Stimulated activated naive CD8-positive, alpha-beta T cell treated with anti-CD3 and anti-CD28 coated beads, Interleukin-15, Interleukin-2, amounts not matched to agents 100 ng/mL and 50 ng/mL, for 24 hours (primary cell): Measurements from ENCODE around the gene MSN.
"Not testable (repeated sequence)": the region's sequence is repeated elsewhere in the genome, so short reads cannot be mapped to it uniquely, and the experiment has no call there.

Experiments used
- H3K27ac Mint-ChIP-seq: one replicate; pipeline ENCODE4 v1.8.0; 2021; ENCODE audit warnings: mild to moderate bottlenecking, mixed read lengths
- H3K27me3 Mint-ChIP-seq: one replicate; pipeline ENCODE4 v1.8.0; 2021; ENCODE audit warnings: mixed read lengths
- H3K36me3 Mint-ChIP-seq: one replicate; pipeline ENCODE4 v1.8.0; 2021; ENCODE audit warnings: low read depth, mixed read lengths
- H3K4me1 Mint-ChIP-seq: one replicate; pipeline ENCODE4 v1.8.0; 2021; ENCODE audit warnings: low read depth, mixed read lengths
- H3K4me3 Mint-ChIP-seq: one replicate; pipeline ENCODE4 v1.8.0; 2021; ENCODE audit warnings: mild to moderate bottlenecking, mixed read lengths
- H3K9me3 Mint-ChIP-seq: one replicate; pipeline ENCODE4 v1.8.0; 2021; ENCODE audit warnings: mixed read lengths

Gene MSN

DNA sequence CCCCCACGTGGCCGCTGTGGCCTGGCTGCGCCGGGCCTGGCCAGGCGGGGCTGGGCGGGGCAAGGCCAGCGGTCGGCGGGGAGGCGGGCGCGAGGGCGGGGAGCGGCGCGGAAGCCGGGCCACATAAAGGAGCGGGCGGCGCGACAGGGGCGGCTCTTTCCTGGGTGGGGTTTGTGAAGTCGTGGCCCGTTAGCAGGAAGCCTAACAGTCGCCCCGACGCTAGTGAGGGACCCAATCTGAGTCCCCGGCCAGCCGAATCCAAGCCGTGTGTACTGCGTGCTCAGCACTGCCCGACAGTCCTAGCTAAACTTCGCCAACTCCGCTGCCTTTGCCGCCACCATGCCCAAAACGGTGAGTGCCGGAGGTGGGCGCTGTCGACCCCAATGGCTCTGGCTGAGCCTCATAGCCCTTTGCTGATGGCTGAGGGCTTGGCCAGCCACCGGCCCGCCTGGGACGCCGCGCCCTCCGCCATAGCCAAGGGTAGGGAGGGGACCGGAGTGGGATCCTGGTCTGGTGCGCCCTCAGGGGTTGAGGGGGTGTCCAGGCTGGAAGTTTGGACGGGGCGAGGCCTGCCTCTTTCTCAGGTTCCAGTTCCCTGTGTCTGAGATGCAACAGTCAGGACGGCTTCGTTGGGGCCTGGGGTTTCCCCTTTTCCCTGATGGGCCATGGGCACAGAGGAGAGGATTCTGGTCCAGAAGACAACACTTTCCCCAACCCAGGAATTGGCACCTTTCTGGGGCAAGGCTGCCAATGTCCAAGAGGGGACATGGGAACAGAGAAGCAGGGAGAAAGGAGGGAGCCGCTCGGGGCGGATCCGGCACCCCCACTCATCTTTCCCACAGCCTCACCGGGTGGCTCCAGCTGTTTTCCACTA is at the start of gene MSN:
Gene MSN, plus strand, starts transcription at position 152 of the 874 bp plus-strand sequence. Its CDS starts 188 bp downstream, at position 340.
- Mint-ChIP-seq H3K4me1 (peaks cover 38% of the 10 kb centered on the region), H3K9me3 (no peaks in the 10 kb centered on the region), H3K27ac (peak within 1 kb of the TSS; percentile 95), H3K4me3 (peak within 1 kb of the TSS; percentile 94), H3K27me3 (no peaks in the 10 kb centered on the region), H3K36me3 (peaks cover 44% of the 10 kb centered on the region)

DNA sequence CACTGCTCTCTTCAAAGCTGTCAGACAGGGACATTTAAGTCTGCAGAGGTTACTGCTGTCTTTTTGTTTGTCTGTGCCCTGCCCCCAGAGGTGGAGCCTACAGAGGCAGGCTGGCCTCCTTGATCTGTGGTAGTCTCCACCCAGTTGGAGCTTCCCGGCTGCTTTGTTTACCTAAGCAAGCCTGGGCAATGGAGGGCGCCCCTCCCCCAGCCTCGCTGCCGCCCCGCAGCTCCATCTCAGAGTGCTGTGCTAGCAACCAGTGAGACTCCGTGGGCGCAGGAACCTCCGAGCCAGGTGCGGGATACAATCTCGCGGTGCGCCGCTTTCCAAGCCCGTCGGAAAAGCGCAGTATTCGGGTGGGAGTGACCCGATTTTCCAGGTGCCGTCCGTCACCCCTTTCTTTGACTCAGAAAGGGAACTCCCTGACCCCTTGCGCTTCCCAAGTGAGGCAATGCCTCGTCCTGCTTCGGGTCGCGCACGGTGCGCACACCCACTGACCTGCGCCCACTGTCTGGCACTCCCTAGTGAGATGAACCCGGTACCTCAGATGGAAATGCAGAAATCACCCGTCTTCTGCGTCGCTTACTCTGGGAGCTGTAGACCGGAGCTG is 47.3 kb upstream of the MSN start:
- H3K27me3 Mint-ChIP-seq, H3K4me1 Mint-ChIP-seq, H3K4me3 Mint-ChIP-seq, H3K27ac Mint-ChIP-seq, H3K36me3 Mint-ChIP-seq, H3K9me3 Mint-ChIP-seq: not testable (repeated sequence)

DNA sequence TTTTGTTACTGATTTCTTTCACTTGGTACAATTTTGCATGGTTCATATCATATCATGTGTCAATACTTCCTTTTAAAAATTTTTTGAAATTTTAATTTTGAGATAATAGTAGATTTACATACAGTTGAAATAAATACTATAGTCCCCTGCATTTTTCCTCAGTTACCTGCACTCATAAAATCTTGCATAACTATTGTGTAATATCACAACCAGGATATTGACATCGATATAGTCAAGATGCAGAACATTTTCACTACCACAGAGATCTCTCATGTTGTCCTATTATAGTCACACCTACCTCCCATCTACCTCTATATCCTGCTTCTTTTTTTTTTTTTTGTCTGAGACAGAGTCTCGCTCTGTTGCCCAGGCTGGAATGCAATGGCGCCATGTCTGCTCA is 36.7 kb upstream of the MSN start:
- Mint-ChIP-seq H3K9me3 (no peaks in the 10 kb centered on the region), H3K4me1 (no peaks in the 10 kb centered on the region), H3K27ac (no peak overlapping the region), H3K27me3 (no peaks in the 10 kb centered on the region), H3K36me3 (no peaks in the 10 kb centered on the region), H3K4me3 (no peak overlapping the region)

DNA sequence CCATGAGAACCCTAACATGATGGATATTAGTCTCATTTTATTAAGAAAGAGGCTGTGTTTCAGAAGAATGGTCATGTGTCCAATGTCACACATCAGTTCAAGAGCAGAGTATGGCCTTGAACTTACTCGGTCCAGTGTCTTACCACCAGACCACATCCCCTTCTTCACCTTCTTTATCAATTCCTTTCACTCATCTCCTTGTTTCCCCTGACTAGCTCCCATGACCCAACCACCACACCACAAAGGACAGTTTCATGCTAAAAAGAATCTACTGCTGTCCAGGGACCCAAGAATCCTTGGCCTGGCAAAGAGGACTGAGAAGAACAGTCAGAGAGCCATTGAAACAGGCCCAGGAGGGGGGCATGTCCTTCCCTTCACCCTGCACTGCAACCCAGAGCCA is 33.6 kb upstream of the MSN start:
- no peak overlapping the region for H3K27ac Mint-ChIP-seq
- H3K4me3 Mint-ChIP-seq, result no peak overlapping the region
- H3K4me1 Mint-ChIP-seq, result no peaks in the 10 kb centered on the region
- no peaks in the 10 kb centered on the region for H3K27me3 Mint-ChIP-seq
- no peaks in the 10 kb centered on the region for H3K36me3 Mint-ChIP-seq
- H3K9me3 Mint-ChIP-seq, result no peaks in the 10 kb centered on the region

DNA sequence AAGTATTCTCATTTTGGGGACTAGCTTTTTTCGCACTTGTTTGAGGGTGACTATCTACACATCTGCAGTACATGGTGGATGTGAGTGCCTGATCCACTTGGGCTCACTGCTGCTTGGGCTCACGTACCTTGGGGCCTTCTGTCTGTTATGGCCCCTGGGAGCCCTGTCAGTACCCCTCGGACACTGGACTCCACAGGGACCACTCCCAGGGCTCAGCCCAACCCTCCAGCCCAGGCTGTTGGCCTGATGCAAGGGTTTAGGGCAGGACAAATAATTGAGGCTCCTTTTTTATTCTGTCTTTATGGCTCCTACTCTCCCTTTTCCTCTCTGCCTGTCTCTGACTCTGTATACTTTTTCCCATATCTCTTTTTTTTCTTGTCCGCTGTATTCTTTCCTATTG is 32.7 kb upstream of the MSN start:
- Mint-ChIP-seq H3K27me3 (no peaks in the 10 kb centered on the region), H3K27ac (no peak overlapping the region), H3K9me3 (no peaks in the 10 kb centered on the region), H3K4me3 (no peak overlapping the region), H3K36me3 (no peaks in the 10 kb centered on the region), H3K4me1 (no peaks in the 10 kb centered on the region)

DNA sequence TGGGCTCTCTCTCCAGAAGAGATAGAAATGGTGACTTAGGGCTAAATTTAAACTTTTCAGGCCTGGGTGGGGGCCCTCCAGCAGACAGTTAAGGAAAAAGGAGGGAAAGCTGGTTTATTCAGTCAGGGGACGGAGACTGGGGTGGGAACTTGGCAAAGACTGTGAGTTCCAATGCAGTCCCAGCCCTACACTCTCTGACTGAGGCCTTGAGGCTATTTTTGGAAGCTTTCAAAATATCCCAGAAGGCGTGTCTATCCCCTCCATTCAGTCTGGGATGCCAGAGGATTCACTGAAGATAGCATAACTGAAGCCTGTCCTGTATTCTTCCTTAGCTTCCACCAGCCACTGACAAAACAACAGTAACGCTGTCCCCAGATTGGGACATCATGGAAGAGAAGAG is 32.1 kb upstream of the MSN start:
- no peaks in the 10 kb centered on the region for H3K36me3 Mint-ChIP-seq
- no peaks in the 10 kb centered on the region for H3K9me3 Mint-ChIP-seq
- H3K27me3 Mint-ChIP-seq, result no peaks in the 10 kb centered on the region
- no peak overlapping the region for H3K27ac Mint-ChIP-seq
- H3K4me1 Mint-ChIP-seq, result no peaks in the 10 kb centered on the region
- H3K4me3 Mint-ChIP-seq, result no peak overlapping the region

DNA sequence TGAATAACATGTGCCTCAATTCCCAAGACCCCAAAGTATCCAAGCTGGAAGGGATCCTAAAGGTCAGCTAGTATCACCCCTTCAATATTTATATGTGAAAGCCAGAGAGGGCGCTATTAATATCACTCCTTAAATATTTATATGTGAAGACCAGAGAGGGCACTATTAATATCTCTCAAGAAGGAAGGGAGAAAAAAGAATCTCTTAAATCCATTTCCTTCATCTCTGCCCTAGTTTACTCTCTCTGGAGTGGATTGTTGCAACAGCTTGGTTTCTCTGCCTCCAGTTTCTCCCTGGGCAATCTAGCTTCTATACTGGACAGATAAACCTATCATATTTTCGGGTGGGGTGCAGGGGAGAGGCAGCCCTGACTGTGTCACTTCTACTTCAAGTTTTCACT is 31.6 kb upstream of the MSN start:
- H3K4me3 Mint-ChIP-seq, result no peak overlapping the region
- no peaks in the 10 kb centered on the region for H3K4me1 Mint-ChIP-seq
- H3K27ac Mint-ChIP-seq, result no peak overlapping the region
- no peaks in the 10 kb centered on the region for H3K27me3 Mint-ChIP-seq
- no peaks in the 10 kb centered on the region for H3K9me3 Mint-ChIP-seq
- H3K36me3 Mint-ChIP-seq, result no peaks in the 10 kb centered on the region

DNA sequence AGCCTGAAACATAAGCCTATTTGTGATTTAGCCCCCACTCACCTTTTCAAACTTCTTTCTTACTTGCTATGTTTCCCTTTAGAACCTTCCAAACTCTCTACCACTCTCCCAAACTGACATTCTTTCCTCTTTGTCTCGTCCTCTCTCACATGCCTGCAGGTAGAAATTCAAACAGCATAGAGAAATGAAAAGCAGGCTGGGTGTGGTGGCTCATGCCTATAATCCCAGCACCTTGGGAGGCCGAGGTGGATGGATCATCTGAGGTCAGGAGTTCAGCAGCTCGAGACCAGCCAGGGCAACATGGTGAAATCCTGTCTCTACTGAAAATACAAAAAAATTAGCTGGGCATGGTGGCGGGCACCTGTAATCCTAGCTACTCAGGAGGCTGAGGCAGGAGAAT is 31.2 kb upstream of the MSN start:
- H3K27me3 Mint-ChIP-seq, H3K4me1 Mint-ChIP-seq, H3K9me3 Mint-ChIP-seq, H3K4me3 Mint-ChIP-seq, H3K36me3 Mint-ChIP-seq, H3K27ac Mint-ChIP-seq: not testable (repeated sequence)

DNA sequence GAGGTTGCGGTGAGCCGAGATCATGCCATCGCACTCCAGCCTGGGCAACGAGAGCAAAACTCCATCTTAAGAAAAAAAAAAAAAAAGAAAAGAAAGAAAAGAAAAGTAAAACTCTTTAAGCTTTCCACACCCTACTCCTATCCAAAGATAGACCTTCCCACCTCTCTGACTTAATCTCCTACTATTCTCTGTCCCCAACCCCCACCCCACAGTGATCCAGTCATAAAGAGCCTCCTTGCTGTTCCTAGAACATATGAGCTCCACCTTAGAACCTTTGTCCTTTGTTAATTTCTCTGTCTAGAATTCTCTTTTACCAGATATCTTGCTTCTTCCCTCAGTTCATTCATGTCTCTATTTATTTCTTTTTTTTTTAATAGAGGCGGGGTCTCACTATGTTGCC is 30.1 kb upstream of the MSN start:
- Mint-ChIP-seq H3K36me3 (no peaks in the 10 kb centered on the region), H3K4me1 (no peaks in the 10 kb centered on the region), H3K4me3 (no peak overlapping the region), H3K9me3 (no peaks in the 10 kb centered on the region), H3K27ac (peak overlapping the region; percentile 45), H3K27me3 (no peaks in the 10 kb centered on the region)

DNA sequence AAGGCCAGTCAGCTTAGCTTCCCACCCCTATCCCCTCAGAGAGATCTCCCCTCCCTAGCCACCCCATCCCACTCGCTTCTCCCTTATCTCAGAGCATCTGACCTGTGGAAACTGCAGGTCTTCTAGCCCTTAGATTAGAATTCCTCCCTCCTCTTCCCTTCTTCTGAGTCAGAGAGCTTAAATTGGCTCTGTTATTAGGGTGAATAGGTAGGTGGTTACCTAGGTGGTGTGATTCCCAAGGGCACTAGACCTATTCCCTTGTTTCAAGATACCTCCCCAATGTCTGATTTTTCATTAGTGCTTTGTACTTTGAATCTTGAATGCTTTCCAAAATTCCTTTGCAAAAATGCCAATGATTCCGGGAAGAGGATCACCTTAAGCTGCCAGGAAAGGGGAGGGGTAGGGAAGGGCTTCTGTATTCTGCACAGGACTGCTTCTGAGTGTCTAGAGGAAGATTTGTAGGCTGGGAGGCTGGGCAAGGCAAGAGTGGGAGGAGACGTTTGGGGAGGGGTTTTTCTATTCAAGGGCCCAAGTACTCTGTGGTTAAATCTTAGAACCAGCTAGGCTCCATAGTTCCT is 24.5 kb upstream of the MSN start:
- Mint-ChIP-seq H3K27me3 (no peaks in the 10 kb centered on the region), H3K4me3 (no peak overlapping the region), H3K9me3 (no peaks in the 10 kb centered on the region), H3K36me3 (no peaks in the 10 kb centered on the region), H3K4me1 (peaks cover 31% of the 10 kb centered on the region), H3K27ac (no peak overlapping the region)

DNA sequence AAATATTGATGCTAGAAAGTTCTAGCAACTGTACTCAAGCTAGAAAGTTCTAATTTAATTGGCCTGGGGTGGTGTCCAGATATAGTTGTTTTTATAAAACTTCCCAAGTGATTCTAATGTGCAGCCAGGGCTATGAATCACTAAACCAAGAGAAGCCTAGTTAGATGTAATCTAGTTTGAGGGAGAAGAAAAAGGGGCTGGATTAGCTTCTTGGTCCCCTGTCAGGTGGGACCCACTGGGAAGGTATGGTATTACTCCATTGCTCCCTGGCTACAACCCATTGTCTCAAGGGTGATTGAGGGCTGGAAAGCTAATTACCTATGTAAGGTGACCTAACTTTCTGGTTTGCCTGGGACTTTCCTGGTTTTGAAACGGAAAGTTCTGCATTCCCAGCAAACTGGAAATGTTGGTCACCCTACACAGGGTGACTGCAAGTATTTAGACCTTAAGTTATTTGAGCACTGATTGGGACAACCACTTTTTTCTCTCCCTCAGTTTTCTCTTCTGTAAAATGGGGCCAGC is 23.9 kb upstream of the MSN start:
- Mint-ChIP-seq H3K4me1 (peaks cover 31% of the 10 kb centered on the region), H3K27ac (no peak overlapping the region), H3K36me3 (no peaks in the 10 kb centered on the region), H3K9me3 (no peaks in the 10 kb centered on the region), H3K27me3 (no peaks in the 10 kb centered on the region), H3K4me3 (no peak overlapping the region)

DNA sequence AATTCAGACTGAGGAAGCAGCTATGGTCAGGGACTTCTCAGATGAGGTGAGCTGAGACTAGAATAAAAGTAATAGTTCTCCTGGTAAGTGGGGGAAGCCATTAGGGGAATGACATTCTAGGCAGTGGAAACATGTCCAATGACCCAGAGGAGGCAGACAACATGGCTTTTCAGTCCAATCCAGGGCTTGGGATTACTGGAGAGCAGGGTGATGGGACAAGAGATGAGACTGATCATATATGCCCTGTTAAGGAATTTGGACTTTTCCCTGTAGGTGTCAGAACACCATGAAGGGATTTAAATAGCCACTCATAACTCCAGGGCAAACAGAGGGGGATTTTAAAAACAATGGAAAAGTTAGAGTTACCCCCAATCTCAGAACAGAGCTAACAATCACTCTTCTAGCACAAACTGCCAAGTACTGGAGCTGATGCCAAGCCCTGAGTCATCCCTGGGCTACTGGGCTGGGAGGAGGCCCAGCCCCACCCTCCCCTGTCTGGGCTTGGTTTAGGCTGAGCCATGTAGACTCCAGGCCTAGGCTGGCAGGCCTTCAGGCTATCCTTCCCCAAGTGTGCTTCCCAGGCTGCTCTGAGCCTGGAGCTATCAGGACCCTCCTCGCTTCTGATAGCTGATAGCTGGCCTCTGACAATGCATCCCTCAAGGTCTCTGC is 22.7 kb upstream of the MSN start:
- peak overlapping the region; percentile 49 for H3K27ac Mint-ChIP-seq
- no peaks in the 10 kb centered on the region for H3K9me3 Mint-ChIP-seq
- H3K4me1 Mint-ChIP-seq, result peaks cover 31% of the 10 kb centered on the region
- no peaks in the 10 kb centered on the region for H3K36me3 Mint-ChIP-seq
- no peak overlapping the region for H3K4me3 Mint-ChIP-seq
- H3K27me3 Mint-ChIP-seq, result no peaks in the 10 kb centered on the region

DNA sequence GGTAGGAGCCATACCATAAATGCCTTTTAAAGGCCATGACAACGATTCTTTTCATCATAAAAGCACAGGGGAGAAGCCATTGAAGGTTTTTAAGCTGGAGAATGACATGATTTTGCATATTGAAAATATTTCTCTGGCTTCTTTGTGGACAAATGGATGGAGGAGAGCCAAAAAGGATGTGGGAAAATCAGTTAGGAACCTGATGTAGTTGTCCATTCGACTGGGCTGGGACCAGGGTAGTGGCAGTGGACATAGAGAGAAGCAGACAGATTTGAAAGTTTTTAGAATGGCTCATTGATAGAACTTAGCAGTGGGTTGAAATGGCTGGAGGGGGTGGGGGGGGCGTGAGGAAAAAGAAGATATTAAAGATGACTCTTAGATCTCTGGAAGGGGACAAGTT is 19.7 kb upstream of the MSN start:
- Mint-ChIP-seq H3K27me3 (no peaks in the 10 kb centered on the region), H3K27ac (peak overlapping the region; percentile 2)

DNA sequence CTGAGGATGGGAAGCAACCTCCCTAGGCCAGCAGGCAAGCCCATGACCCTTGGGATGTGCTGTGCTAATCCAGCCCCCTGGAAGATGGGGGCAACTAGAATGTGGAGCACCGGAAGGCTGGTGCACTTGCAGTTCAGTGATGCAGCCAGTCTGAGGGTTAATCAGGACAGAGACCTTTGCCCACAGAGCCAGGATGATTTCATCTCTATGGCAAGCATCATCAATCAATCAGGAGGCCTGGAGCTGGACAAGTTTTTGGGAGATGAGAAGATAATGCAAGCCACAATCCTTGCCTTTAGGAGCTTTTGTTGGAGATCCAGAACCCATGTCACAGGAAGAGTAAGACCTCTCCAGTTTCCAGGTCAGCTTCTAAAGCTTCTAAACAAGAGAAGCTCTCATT is 15.4 kb upstream of the MSN start:
- Mint-ChIP-seq H3K36me3 (no peaks in the 10 kb centered on the region), H3K4me3 (no peak overlapping the region), H3K9me3 (no peaks in the 10 kb centered on the region), H3K27ac (no peak overlapping the region), H3K4me1 (peaks cover 16% of the 10 kb centered on the region), H3K27me3 (no peaks in the 10 kb centered on the region)

More for the DNA sequence above, 19.7 kb upstream of the MSN start:
- Mint-ChIP-seq H3K36me3 (no peaks in the 10 kb centered on the region), H3K4me1 (peaks cover 31% of the 10 kb centered on the region), H3K9me3 (no peaks in the 10 kb centered on the region), H3K4me3 (no peak overlapping the region)

DNA sequence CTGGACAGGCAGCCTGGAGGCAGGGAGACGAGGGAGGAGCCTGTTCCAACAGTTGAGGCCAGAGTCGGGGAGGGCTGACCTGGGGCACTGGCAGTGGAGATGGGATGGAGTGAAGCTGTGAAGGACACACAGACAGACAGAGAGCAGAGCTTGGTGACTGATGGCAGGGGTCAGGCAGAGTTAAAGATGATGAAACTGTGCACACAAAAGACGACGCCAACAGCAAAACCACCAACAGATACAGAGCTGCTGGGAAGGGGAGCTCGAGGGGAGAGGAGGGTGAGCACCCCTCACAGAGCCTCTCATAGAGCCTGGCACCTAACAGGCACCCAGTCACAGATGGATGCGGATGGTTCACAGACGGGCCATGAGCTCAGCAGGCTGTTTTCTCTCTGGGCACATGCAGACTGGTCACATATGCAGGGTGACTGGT is 10.4 kb upstream of the MSN start:
- not testable (repeated sequence) for H3K27me3 Mint-ChIP-seq, H3K36me3 Mint-ChIP-seq, H3K9me3 Mint-ChIP-seq
- Mint-ChIP-seq H3K4me1 (peaks cover 34% of the 10 kb centered on the region), H3K27ac (peak overlapping the region; percentile 99), H3K4me3 (peak overlapping the region; percentile 85)
